SK-N-SH treated with all-trans-retinoic acid at 6 μM for 48 hours (cell line): ENCODE measurements around the gene NHSL2.

Experiments
- ATAC-seq: fragments of 200-7000 bp; cut with Tn5 transposase; 3 replicates; pipeline ENCODE4 v1.9.1; 2020; ENCODE audit warnings: mild to moderate bottlenecking, moderate library complexity
- ARNTL ChIP-seq: fragments of 450-650 bp; formaldehyde crosslinking; IDR thresholded peaks from 2 replicates; pipeline ENCODE4 v1.5.0; 2020; ENCODE audit warnings: low read depth, mild to moderate bottlenecking, moderate library complexity, borderline replicate concordance
- CREB5 ChIP-seq: fragments of 250-450 bp; sonication (Bioruptor Pico); IDR thresholded peaks from 2 replicates; pipeline ENCODE4 v1.5.1; 2020; ENCODE audit warnings: low read depth, mild to moderate bottlenecking, moderate library complexity
- CSRNP3 ChIP-seq: fragments of 250-450 bp; sonication (Bioruptor Pico); IDR thresholded peaks from 2 replicates; pipeline ENCODE4 v1.5.1; 2021; ENCODE audit warnings: mild to moderate bottlenecking, moderate library complexity
- ESRRG ChIP-seq: fragments of 250-450 bp; sonication (Bioruptor Pico); IDR thresholded peaks from 2 replicates; pipeline ENCODE4 v1.6.1; 2021; ENCODE audit warnings: mild to moderate bottlenecking
- GLIS3 ChIP-seq: fragments of 250-450 bp; sonication (Bioruptor Pico); IDR thresholded peaks from 2 replicates; pipeline ENCODE4 v1.5.0; 2020; ENCODE audit warnings: mild to moderate bottlenecking, moderate library complexity
- ISL1 ChIP-seq: fragments of 250-450 bp; sonication (Bioruptor Pico); IDR thresholded peaks from 2 replicates; pipeline ENCODE4 v2.1.2; 2022; ENCODE audit warnings: mild to moderate bottlenecking, moderate library complexity
- OSR1 ChIP-seq: fragments of 250-450 bp; sonication (Bioruptor Pico); IDR thresholded peaks from 2 replicates; pipeline ENCODE4 v1.8.0; 2022; ENCODE audit warnings: moderate library complexity, mild to moderate bottlenecking, inconsistent platforms
- PATZ1 ChIP-seq: fragments of 250-450 bp; sonication (Bioruptor Pico); IDR thresholded peaks from 2 replicates; pipeline ENCODE4 v1.8.0; 2020; ENCODE audit warnings: mild to moderate bottlenecking, moderate library complexity, borderline replicate concordance
- PPARA ChIP-seq: fragments of 250-450 bp; sonication (Bioruptor Pico); IDR thresholded peaks from 2 replicates; pipeline ENCODE4 v1.5.0; 2020; ENCODE audit warnings: mild to moderate bottlenecking, borderline replicate concordance
- RARB ChIP-seq: fragments of 250-450 bp; sonication (Bioruptor Pico); IDR thresholded peaks from 2 replicates; pipeline ENCODE4 v1.8.0; 2021; ENCODE audit warnings: mild to moderate bottlenecking, moderate library complexity
- TCF4 ChIP-seq: fragments of 250-450 bp; sonication (Bioruptor Pico); IDR thresholded peaks from 2 replicates; pipeline ENCODE4 v1.8.0; 2021; ENCODE audit warnings: mild to moderate bottlenecking, moderate library complexity, borderline replicate concordance
- TOX ChIP-seq: fragments of 250-450 bp; sonication (Bioruptor Pico); IDR thresholded peaks from 2 replicates; pipeline ENCODE4 v1.8.0; 2021; ENCODE audit warnings: mild to moderate bottlenecking, moderate library complexity, borderline replicate concordance
- TSHZ2 ChIP-seq: fragments of 250-450 bp; sonication (Bioruptor Pico); IDR thresholded peaks from 2 replicates; pipeline ENCODE4 v1.5.0; 2020; ENCODE audit warnings: mild to moderate bottlenecking, moderate library complexity
- ZC3H10 ChIP-seq: fragments of 250-450 bp; sonication (Bioruptor Pico); IDR thresholded peaks from 2 replicates; pipeline ENCODE4 v1.5.1; 2021; ENCODE audit warnings: mild to moderate bottlenecking, moderate library complexity
- ZFP3 ChIP-seq: fragments of 250-450 bp; sonication (Bioruptor Pico); IDR thresholded peaks from 2 replicates; pipeline ENCODE4 v1.5.0; 2020; ENCODE audit warnings: mild to moderate bottlenecking, moderate library complexity
- ZFP30 ChIP-seq: fragments of 450-650 bp; formaldehyde crosslinking; IDR thresholded peaks from 2 replicates; pipeline ENCODE4 v1.5.0; 2022; ENCODE audit warnings: mild to moderate bottlenecking, moderate library complexity
- ZNF565 ChIP-seq: fragments of 450-650 bp; formaldehyde crosslinking; conservative IDR thresholded peaks from 2 replicates; pipeline ENCODE4 v1.5.0; 2020; ENCODE audit warnings: low read depth, mild to moderate bottlenecking, moderate library complexity
- ZNF70 ChIP-seq: fragments of 450-650 bp; formaldehyde crosslinking; IDR thresholded peaks from 2 replicates; pipeline ENCODE4 v1.5.0; 2020; ENCODE audit warnings: mild to moderate bottlenecking, moderate library complexity
- ZNF8 ChIP-seq: fragments of 450-650 bp; formaldehyde crosslinking; IDR thresholded peaks from 2 replicates; pipeline ENCODE4 v1.5.0; 2020; ENCODE audit warnings: mild to moderate bottlenecking, moderate library complexity

NHSL2 gene

GRCh38 chrX:72030431-72030830 lies 119.8 kb downstream of the NHSL2 start (continued):
- TF ChIP-seq PATZ1 (CRISPR knock-in tag) = no peak
- no peak for TF ChIP-seq PPARA
- TF ChIP-seq ZNF70 (CRISPR knock-in tag) = no peak

- no peak for TF ChIP-seq ZNF8 (CRISPR knock-in tag)
- no peak for TF ChIP-seq TSHZ2 (CRISPR knock-in tag)
- TF ChIP-seq TCF4 (CRISPR knock-in tag) = no peak
- no peak for TF ChIP-seq ESRRG (CRISPR knock-in tag)
- no peak for TF ChIP-seq ARNTL (CRISPR knock-in tag)
- ATAC-seq = no peak
Observed at GRCh38 chrX:72031118-72031517, 120.5 kb downstream of the NHSL2 start.

GRCh38 chrX:72031634-72032033 lies 121.0 kb downstream of the NHSL2 start:
- TF ChIP-seq ZNF565 (CRISPR knock-in tag) (no peak), TOX (CRISPR knock-in tag) (no peak), ISL1 (no peak), CSRNP3 (CRISPR knock-in tag) (no peak), ZC3H10 (no peak), OSR1 (CRISPR knock-in tag) (no peak), RARB (CRISPR knock-in tag) (no peak), PPARA (no peak), ZFP3 (CRISPR knock-in tag) (no peak), CREB5 (no peak), ESRRG (CRISPR knock-in tag) (no peak), GLIS3 (CRISPR knock-in tag) (no peak), ZNF70 (CRISPR knock-in tag) (no peak), TSHZ2 (CRISPR knock-in tag) (no peak)

GRCh38 chrX:72037601-72038000 lies 127.0 kb downstream of the NHSL2 start:
- no peak for ATAC-seq
- no peak for TF ChIP-seq ZNF8 (CRISPR knock-in tag)
- no peak for TF ChIP-seq PPARA
- TF ChIP-seq ZFP30 (CRISPR knock-in tag) = no peak
- no peak for TF ChIP-seq CREB5
- TF ChIP-seq ISL1 = no peak
- TF ChIP-seq ZFP3 (CRISPR knock-in tag) = no peak

More at GRCh38 chrX:72031634-72032033, 121.0 kb downstream of the NHSL2 start:
- ATAC-seq = no peak
